ENCODE results near the gene HK1.

GRCh38 chr10:69351589-69351988 is 73.3 kb downstream of the HK1 start:
- TF ChIP-seq POLR2A (IDR thresholded peaks at IDR 0.05) (no peak), EP300 (IDR thresholded peaks at IDR 0.05) (no peak)
- TF ChIP-seq, protein P1, sequence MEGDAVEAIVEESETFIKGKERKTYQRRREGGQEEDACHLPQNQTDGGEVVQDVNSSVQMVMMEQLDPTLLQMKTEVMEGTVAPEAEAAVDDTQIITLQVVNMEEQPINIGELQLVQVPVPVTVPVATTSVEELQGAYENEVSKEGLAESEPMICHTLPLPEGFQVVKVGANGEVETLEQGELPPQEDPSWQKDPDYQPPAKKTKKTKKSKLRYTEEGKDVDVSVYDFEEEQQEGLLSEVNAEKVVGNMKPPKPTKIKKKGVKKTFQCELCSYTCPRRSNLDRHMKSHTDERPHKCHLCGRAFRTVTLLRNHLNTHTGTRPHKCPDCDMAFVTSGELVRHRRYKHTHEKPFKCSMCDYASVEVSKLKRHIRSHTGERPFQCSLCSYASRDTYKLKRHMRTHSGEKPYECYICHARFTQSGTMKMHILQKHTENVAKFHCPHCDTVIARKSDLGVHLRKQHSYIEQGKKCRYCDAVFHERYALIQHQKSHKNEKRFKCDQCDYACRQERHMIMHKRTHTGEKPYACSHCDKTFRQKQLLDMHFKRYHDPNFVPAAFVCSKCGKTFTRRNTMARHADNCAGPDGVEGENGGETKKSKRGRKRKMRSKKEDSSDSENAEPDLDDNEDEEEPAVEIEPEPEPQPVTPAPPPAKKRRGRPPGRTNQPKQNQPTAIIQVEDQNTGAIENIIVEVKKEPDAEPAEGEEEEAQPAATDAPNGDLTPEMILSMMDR (IDR thresholded peaks at IDR 0.05), result no peak

Data from suprapubic skin (tissue), 3 donors.